Esophagus muscularis mucosa (tissue), 4 donors: Measurements from ENCODE around the gene KRT9.

Source experiments
- EP300 ChIP-seq: sonication (generic); formaldehyde crosslinking; IDR thresholded peaks from one replicate; pipeline ENCODE4 v1.6.1; 2017; ENCODE audit warnings: antibody characterized with exemption
- POLR2A ChIP-seq: fragments of 450-650 bp; IDR thresholded peaks from one replicate; pipeline ENCODE4 v1.6.1; 2017; ENCODE audit warnings: antibody characterized with exemption, moderate library complexity, mild to moderate bottlenecking, low read depth
- TF ChIP-seq, protein P1 (sequence below), 3 experiments: fragments of 200-600 bp in 2 of 3; fragments of 450-650 bp in 1 of 3; sonication (generic) in 2 of 3; IDR thresholded peaks; one replicate each; pipeline ENCODE4 v1.5.1; 2017 to 2019; ENCODE audit warnings: antibody characterized with exemption in 3 of 3, mild to moderate bottlenecking in 2 of 3, moderate library complexity in 1 of 3

DNA sequence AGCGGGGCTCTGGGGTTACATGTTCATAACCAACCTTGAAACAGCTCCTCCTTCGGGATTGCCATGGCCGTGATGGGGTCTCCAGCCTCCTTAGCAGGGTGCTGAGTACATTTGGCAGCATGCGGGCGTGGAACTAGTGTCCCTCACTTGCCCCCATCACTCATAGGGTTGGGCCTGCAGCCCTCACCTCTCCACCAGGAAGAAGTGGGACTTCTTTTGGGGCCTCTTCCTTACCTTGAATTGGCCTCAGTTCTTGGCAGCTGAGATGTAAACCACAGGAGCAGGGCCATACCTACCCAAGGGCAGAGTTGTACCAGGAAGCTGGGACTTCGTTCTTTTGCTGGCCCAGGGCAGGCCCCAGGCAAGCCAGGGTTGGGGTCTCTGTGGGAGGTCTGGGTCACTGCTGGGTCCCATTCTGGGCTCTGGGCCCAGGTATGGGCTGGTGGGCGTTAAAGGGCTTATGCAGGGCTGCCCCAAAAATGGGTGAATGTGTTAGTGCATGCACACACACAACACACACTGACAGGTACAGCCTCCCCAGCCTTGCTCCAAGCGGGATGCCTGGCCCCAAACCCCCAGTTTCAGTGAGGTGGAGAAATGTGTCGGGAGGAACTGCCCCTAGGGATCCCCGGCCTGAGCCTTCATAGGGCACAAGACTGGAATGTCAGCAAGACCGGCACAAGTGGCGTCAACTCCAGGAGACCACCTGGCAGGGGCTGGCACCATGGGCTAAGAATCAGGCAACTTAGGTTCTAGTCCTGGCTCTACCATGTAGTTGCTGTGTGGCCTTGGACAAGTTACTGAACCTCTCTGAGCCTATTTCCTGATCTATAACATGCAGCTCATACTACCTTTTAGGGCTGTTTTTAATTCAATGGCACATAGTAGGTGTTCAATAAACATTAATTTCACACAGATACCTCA is 49.3 kb downstream of the KRT9 start:
- TF ChIP-seq POLR2A: no peak
- TF ChIP-seq, protein P1, sequence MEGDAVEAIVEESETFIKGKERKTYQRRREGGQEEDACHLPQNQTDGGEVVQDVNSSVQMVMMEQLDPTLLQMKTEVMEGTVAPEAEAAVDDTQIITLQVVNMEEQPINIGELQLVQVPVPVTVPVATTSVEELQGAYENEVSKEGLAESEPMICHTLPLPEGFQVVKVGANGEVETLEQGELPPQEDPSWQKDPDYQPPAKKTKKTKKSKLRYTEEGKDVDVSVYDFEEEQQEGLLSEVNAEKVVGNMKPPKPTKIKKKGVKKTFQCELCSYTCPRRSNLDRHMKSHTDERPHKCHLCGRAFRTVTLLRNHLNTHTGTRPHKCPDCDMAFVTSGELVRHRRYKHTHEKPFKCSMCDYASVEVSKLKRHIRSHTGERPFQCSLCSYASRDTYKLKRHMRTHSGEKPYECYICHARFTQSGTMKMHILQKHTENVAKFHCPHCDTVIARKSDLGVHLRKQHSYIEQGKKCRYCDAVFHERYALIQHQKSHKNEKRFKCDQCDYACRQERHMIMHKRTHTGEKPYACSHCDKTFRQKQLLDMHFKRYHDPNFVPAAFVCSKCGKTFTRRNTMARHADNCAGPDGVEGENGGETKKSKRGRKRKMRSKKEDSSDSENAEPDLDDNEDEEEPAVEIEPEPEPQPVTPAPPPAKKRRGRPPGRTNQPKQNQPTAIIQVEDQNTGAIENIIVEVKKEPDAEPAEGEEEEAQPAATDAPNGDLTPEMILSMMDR (IDR thresholded peaks at IDR 0.05): no peak
- no peak for TF ChIP-seq EP300
